VCaP (cell line): Measurements from ENCODE around the gene KEAP1.
"Not testable (repeated sequence)": the region's sequence is repeated elsewhere in the genome, so short reads cannot be mapped to it uniquely, and the experiment has no call there.

Experiments
- H3K27ac ChIP-seq: fragments of 450-650 bp; 2 replicates; pipeline ENCODE4 v1.5.1; 2017
- TF ChIP-seq, protein P1 (sequence below): fragments of 450-650 bp; conservative IDR thresholded peaks from 2 replicates; pipeline ENCODE4 v1.5.1; 2017; ENCODE audit warnings: mild to moderate bottlenecking, moderate library complexity

The KEAP1 gene

DNA sequence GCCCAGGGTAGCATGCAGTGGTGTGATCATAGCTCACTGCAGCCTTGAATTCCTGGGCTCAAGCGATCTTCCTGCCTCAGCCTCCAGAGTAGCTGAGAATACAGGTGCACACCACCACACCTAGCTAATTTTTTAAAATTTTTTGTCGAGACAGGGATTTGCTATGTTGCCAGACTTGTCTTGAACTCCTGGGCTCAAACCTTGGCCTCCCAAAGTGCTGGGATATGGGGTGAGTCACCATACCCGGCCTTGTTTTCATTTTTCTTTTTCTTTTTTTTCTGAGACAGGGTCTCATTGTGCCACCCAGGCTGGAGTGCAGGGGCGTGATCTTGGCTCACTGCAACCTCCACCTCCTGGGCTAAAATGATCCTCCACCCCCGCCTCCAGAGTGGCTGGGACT lies 38.7 kb downstream of the KEAP1 start:
- TF ChIP-seq, protein P1, sequence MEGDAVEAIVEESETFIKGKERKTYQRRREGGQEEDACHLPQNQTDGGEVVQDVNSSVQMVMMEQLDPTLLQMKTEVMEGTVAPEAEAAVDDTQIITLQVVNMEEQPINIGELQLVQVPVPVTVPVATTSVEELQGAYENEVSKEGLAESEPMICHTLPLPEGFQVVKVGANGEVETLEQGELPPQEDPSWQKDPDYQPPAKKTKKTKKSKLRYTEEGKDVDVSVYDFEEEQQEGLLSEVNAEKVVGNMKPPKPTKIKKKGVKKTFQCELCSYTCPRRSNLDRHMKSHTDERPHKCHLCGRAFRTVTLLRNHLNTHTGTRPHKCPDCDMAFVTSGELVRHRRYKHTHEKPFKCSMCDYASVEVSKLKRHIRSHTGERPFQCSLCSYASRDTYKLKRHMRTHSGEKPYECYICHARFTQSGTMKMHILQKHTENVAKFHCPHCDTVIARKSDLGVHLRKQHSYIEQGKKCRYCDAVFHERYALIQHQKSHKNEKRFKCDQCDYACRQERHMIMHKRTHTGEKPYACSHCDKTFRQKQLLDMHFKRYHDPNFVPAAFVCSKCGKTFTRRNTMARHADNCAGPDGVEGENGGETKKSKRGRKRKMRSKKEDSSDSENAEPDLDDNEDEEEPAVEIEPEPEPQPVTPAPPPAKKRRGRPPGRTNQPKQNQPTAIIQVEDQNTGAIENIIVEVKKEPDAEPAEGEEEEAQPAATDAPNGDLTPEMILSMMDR: no peak
- H3K27ac ChIP-seq: no peak overlapping the region

DNA sequence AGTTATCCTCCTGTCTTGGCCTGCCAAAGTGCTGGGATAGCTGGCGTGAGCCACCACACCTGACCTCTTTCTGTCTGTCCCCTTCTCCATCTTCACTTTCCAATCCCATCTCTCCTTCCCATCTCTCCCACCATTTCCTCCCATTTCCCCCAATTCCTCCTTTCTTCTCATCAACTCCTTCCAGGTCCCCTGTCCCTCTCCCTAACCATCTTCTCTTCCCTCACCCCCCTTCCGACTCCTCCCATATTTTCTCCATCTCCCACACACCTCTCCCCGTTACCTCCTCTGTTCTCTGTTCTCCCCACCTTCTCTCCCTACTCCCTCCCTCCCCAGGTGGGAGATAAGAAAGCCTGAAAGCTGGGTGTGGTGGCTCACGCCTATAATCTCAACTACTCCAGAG lies 40.6 kb downstream of the KEAP1 start:
- H3K27ac ChIP-seq: no peak overlapping the region
- TF ChIP-seq, protein P1: no peak

DNA sequence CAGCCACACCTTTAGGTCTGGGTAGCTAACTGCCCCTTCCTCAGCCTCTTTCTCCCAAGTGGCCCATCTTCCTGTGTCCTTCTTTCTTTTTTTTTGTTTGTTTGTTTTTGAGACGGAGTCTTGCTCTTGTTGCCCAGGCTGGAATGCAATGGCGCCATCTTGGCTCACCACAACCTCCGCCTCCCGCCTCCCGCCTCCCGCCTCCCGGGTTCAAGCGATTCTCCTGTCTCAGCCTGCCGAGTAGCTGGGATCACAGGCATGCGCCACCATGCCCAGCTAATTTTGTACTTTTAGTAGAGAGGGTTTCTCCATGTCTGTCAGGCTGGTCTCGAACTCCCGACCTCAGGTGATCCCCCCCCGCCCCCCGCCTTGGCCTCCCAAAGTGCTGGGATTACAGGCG lies 41.1 kb downstream of the KEAP1 start:
- not testable (repeated sequence) for H3K27ac ChIP-seq

DNA sequence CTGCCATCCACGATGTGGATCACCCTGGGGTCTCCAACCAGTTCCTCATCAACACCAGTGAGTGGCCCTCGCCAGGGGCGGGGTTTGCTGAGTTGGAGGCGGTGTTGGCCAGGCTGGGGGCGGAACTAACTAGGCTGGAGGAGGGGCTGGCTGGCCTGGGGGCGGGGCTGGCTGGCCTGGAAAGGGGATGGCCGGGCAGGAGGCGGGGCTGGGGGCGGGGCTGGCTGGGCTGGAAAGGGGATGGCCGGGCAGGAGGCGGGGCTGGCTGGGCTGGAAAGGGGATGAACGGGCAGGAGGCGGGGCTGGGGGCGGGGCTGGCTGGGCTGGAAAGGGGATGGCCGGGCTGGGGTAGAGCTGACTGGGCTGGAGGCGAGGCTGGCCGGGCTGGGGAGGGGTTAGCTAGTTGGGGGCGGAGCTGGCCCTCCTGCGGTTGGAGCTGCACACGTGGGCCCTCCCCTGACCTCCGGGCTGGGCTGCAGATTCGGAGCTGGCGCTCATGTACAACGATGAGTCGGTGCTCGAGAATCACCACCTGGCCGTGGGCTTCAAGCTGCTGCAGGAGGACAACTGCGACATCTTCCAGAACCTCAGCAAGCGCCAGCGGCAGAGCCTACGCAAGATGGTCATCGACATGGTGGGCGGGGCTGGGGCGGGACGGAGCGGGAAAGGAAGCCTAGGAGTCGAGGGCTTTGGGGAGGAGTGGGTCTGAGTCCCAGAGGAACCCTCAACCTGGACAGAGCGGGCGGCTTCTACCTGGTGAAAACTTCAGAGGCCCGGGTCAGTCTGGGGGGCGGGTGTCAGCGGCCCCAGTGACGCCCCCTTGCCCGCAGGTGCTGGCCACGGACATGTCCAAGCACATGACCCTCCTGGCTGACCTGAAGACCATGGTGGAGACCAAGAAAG lies 41.9 kb downstream of the KEAP1 start:
- no peak overlapping the region for H3K27ac ChIP-seq

DNA sequence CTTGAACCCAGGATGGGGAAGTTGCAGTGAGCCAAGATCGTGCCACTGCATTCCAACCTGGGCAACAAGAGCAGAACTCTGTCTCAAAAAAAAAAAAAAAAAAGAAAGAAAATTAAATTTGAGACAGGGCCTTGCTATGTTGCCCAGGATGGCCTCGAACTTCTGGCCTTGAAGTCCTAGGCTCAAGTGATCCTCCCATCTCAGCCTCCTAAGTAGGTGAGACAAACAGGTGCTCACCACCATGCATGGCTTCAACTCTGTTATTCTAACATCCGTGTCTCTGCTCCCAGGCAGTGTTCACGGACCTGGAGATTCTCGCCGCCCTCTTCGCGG lies 42.5 kb downstream of the KEAP1 start:
- TF ChIP-seq, protein P1: no peak
- no peak overlapping the region for H3K27ac ChIP-seq

More for the DNA sequence above, 41.9 kb downstream of the KEAP1 start:
- TF ChIP-seq, protein P1: no peak

DNA sequence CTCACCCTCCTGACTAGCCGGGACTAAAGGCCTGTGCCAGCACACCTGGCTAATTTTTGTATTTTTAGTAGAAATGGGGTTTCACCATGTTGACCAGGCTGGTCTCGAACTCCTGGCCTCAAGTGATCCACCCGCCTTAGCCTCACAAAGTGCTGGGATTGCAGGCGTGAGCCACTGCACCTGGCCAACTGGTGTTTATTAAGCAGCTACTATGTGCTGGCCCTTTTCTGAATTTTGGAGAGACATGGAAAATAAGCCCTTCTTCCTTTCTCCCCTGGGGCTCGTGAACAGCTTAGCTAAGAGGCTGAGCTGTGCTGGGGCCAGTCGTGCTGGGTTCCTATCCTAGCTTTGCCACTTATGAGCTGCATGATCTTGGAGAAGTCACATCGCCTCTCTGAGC lies 44.4 kb downstream of the KEAP1 start:
- H3K27ac ChIP-seq: not testable (repeated sequence)

DNA sequence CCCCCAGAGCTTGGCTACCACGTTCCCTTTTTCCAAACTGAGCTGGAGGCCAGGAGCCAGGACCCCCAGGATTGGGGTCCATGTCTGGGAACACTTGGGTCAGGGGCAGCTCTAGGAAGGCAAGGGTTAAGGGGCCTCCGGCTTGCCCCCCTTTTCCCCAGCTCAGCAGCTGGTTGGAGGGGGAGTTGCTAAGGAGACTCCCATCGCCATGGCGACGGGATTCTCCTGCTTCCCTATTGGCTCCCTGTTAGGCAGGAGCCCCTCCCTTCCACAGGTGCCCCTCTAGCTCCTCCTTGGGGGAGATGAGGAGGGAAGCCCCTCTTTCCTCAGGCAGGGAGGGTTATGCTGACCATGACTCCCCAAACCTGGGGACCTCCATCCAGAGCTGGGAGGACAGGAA lies 48.9 kb downstream of the KEAP1 start:
- TF ChIP-seq, protein P1: no peak

DNA sequence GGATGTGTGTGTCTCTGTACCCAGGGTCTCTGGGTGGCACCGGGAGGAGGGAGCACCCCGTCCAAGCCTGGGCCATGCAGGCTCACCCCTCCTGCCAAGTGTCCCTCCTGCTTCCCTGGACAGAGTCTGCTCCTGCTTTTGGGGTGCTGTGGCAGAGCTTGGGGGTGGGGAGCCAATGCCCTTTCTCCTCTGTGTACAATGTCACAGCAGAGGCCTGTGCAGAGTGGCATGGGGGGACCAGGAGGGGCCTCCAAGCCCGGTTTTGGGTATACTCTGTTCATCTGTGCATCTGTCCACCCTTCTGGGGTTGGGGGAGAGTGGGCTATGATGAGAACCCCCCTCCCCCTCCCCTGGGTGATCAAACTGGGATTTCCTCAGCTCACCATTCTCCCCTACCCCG lies 49.3 kb downstream of the KEAP1 start:
- TF ChIP-seq, protein P1: no peak

More for the DNA sequence above, 48.9 kb downstream of the KEAP1 start:
- no peak overlapping the region for H3K27ac ChIP-seq

More for the DNA sequence above, 49.3 kb downstream of the KEAP1 start:
- H3K27ac ChIP-seq: no peak overlapping the region
